ENCODE results near the gene NFKBIZ.

Gene NFKBIZ

GRCh38 chr3:101848326-101848725 lies 988 bp upstream of the NFKBIZ start:
- no peak for DNase-seq (ENCODE audit: low read depth)
- H3K4me3 ChIP-seq (ENCODE audit: low read depth, low read length), result no peak overlapping the region
- TF ChIP-seq POLR2A (IDR thresholded peaks at IDR 0.05; ENCODE audit: extremely low read depth, insufficient read length), result no peak
- TF ChIP-seq, protein P1, sequence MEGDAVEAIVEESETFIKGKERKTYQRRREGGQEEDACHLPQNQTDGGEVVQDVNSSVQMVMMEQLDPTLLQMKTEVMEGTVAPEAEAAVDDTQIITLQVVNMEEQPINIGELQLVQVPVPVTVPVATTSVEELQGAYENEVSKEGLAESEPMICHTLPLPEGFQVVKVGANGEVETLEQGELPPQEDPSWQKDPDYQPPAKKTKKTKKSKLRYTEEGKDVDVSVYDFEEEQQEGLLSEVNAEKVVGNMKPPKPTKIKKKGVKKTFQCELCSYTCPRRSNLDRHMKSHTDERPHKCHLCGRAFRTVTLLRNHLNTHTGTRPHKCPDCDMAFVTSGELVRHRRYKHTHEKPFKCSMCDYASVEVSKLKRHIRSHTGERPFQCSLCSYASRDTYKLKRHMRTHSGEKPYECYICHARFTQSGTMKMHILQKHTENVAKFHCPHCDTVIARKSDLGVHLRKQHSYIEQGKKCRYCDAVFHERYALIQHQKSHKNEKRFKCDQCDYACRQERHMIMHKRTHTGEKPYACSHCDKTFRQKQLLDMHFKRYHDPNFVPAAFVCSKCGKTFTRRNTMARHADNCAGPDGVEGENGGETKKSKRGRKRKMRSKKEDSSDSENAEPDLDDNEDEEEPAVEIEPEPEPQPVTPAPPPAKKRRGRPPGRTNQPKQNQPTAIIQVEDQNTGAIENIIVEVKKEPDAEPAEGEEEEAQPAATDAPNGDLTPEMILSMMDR (IDR thresholded peaks at IDR 0.05; ENCODE audit: low read depth, low read length), result no peak
- TF ChIP-seq MYC (IDR thresholded peaks at IDR 0.05; ENCODE audit: low read depth, low read length), result no peak

- DNase-seq (ENCODE audit: low read depth), result peak; percentile 64
- TF ChIP-seq MAX (IDR thresholded peaks at IDR 0.05; ENCODE audit: low read depth, low read length) (no peak), MYC (IDR thresholded peaks at IDR 0.05; ENCODE audit: low read depth, low read length) (no peak), POLR2A (IDR thresholded peaks at IDR 0.05; ENCODE audit: extremely low read depth, insufficient read length) (no peak)
- TF ChIP-seq, protein P1 (IDR thresholded peaks at IDR 0.05; ENCODE audit: low read depth, low read length), result no peak
- peak overlapping the region; percentile 86 for H3K4me3 ChIP-seq (ENCODE audit: low read depth, low read length)
Measured at GRCh38 chr3:101849714-101850245, 466 bp downstream of the NFKBIZ start.

DNA sequence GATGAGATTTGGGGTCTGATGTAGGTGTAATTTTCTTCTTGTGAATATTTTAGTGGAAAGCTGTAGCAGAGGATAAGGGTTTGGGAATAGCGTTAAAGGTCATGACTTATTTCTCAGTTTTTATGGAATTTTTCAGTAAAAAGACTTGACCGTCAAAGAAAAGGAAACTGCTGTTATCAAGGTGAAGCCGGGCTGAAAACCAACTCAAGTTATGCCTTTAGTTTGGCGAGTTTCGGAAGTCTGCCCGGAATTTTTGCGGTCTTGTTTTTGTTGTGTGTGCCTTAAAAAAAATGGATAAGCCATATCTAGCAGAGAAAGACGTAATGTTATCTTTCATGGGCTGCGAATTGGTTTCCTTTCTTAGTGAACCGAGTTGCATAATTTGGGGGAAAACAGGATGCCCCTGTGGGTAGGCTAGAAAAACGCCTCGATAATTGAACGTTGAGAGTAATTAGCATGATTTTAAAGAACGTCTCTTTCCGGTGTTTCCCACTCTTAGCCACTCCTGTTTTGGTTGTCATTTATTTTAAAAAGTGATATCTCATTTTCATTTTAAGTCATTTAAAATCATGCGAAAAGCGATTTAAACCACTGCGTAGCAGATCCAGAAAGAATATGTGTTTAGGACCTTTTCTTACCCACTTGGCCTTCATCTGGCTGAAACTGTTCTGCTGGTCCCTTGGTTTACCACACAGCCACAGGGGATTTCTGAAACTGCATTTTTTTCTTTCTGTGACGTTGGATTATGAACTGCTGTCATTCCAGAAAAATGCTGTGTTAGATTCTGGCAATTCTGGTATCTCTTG lies 1.1 kb downstream of the NFKBIZ start:
- no peak for TF ChIP-seq POLR2A (IDR thresholded peaks at IDR 0.05; ENCODE audit: extremely low read depth, insufficient read length)
- TF ChIP-seq, protein P1 (IDR thresholded peaks at IDR 0.05; ENCODE audit: low read depth, low read length), result no peak
- peak overlapping the region; percentile 86 for H3K4me3 ChIP-seq (ENCODE audit: low read depth, low read length)
- peak; percentile 74 for DNase-seq (ENCODE audit: low read depth)

DNA sequence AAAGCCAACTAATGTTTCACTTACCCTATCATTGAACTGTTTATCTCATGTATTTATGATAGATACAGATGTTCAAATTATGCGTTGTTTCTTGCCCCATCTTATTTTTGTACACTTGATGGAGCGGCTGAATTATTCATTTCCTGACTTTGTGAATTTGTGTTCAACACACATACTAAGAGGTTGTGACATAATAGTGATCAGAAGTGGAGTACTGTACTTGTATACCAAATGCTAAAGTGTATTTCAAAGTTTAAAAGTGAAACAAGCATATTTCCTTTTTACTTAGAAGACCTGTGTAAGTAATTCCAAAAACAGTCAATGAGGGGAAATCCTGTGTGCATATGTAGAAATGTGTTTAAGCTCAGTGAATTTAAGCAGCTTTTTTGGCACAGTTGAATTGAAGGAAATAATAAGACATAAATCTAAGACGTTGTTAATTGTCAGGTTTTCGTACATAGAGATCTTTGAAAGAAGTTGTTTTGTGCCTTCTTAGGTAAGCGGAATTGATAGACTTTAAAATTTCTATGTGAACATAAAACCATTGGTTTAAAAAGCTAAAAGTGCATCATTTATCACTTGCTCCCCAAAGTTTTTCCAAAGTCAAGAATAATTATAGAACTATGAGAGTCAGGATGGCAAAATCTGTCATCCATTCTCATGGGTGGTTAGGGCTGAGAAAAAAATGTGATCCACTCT lies 1.9 kb downstream of the NFKBIZ start:
- DNase-seq (ENCODE audit: low read depth), result no peak
- H3K4me3 ChIP-seq (ENCODE audit: low read depth, low read length), result peak overlapping the region; percentile 86
- no peak for TF ChIP-seq MYC (IDR thresholded peaks at IDR 0.05; ENCODE audit: low read depth, low read length)
- no peak for TF ChIP-seq POLR2A (IDR thresholded peaks at IDR 0.05; ENCODE audit: extremely low read depth, insufficient read length)
- TF ChIP-seq, protein P1 (IDR thresholded peaks at IDR 0.05; ENCODE audit: low read depth, low read length), result no peak
- no peak for TF ChIP-seq MAX (IDR thresholded peaks at IDR 0.05; ENCODE audit: low read depth, low read length)

DNA sequence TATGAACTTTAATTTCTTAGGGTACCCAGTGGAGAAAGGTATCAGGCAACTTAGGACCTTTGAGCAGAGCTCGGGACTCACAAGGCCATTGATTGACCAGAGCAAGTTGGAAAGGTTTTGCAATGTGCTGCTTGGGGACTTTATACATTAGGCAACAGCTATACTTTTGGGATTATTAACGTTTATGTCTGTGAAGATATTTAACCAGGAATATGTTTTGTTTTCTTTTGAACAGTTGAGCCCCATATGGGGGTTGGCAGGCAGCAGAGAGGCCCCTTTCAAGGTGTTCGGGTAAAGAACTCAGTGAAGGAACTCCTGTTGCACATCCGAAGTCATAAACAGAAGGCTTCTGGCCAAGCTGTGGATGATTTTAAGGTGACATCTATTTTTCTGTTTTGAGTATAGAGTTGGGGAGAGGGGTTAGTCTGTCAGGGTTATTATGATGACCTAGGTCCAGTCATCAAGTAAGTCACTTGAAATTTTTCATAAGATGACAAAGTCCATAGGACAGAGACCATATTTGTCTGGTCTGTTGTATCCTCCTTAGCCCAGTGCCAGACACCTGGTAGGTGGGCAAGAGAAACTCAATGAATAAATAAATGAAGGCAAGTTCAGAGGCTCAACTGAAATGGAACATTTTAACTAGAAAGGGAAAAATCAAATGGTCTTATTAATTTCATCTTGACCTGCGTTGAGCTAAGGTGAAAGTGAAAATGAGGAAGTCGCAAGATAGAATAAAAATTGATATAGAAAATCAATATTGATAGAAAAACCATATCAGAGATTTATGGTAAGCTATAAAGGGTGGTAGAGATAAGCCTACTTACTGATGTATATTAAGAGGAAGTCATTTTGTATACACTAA lies 2.8 kb downstream of the NFKBIZ start:
- no peak for TF ChIP-seq MYC (IDR thresholded peaks at IDR 0.05; ENCODE audit: low read depth, low read length)
- TF ChIP-seq, protein P1 (IDR thresholded peaks at IDR 0.05; ENCODE audit: low read depth, low read length), result no peak
- no peak for TF ChIP-seq MAX (IDR thresholded peaks at IDR 0.05; ENCODE audit: low read depth, low read length)
- TF ChIP-seq POLR2A (IDR thresholded peaks at IDR 0.05; ENCODE audit: extremely low read depth, insufficient read length), result no peak
- no peak for DNase-seq (ENCODE audit: low read depth)
- peak overlapping the region; percentile 86 for H3K4me3 ChIP-seq (ENCODE audit: low read depth, low read length)
